IPS DF 6.9 (cell line): ENCODE measurements around the gene SMIM26.

Source experiments
- DNase-seq: peaks from one replicate; pipeline ENCODE4 v3.0.0-alpha.2; 2013; ENCODE audit warnings: low read depth, low spot score
- H3K27ac ChIP-seq: one replicate; pipeline ENCODE4 v1.5.1; 2013; ENCODE audit warnings: low read length, control low read depth
- H3K27me3 ChIP-seq: 2 replicates; pipeline ENCODE4 v1.6.1; 2013; ENCODE audit warnings: mild to moderate bottlenecking, low read length; ENCODE audit not compliant: control insufficient read depth, insufficient read depth
- H3K36me3 ChIP-seq: 2 replicates; pipeline ENCODE4 v1.6.1; 2013; ENCODE audit warnings: low read length; ENCODE audit not compliant: control insufficient read depth, insufficient read depth
- H3K4me1 ChIP-seq: 2 replicates; pipeline ENCODE4 v1.6.1; 2013; ENCODE audit warnings: low read length; ENCODE audit not compliant: control insufficient read depth, insufficient read depth
- H3K4me3 ChIP-seq: 2 replicates; pipeline ENCODE4 v1.5.1; 2013; ENCODE audit warnings: mild to moderate bottlenecking, low read length
- H3K9me3 ChIP-seq: 2 replicates; pipeline ENCODE4 v1.6.1; 2013; ENCODE audit warnings: low read length, inconsistent platforms; ENCODE audit not compliant: control insufficient read depth, insufficient read depth
- WGBS: extraction: QIAGEN DNeasy Blood & Tissue Kit; methylation state at CpG from one replicate; pipeline ENCODE4 v1.1.7; 2013; ENCODE audit warnings: mixed read lengths, missing lambda C conversion rate; ENCODE audit not compliant: insufficient read length, insufficient coverage; 5-methylcytosine and 5-hydroxymethylcytosine counted together

SMIM26 gene

GRCh38 chr20:18533978-18534644, 33.1 kb upstream of the SMIM26 start:
- no CpG with 5 or more reads among the region's 6 CpGs for WGBS
- peaks cover 19% of the 10 kb centered on the region for H3K36me3 ChIP-seq
- no peak for DNase-seq

GRCh38 chr20:18537651-18538050, 29.6 kb upstream of the SMIM26 start:
- H3K27me3 ChIP-seq, result no peaks in the 10 kb centered on the region
- no peaks in the 10 kb centered on the region for H3K4me1 ChIP-seq
- H3K9me3 ChIP-seq, result no peaks in the 10 kb centered on the region
- DNase-seq, result no peak
- WGBS, result no CpG with 5 or more reads among the region's 2 CpGs
- H3K36me3 ChIP-seq, result peaks cover 12% of the 10 kb centered on the region
- H3K27ac ChIP-seq, result no peak overlapping the region
- no peak overlapping the region for H3K4me3 ChIP-seq

More at GRCh38 chr20:18533978-18534644, 33.1 kb upstream of the SMIM26 start:
- Histone ChIP-seq H3K9me3 (no peaks in the 10 kb centered on the region), H3K27ac (no peak overlapping the region), H3K27me3 (no peaks in the 10 kb centered on the region), H3K4me3 (no peak overlapping the region), H3K4me1 (no peaks in the 10 kb centered on the region)

GRCh38 chr20:18541741-18542140, 25.5 kb upstream of the SMIM26 start:
- Histone ChIP-seq H3K4me3 (no peak overlapping the region), H3K36me3 (peaks cover 12% of the 10 kb centered on the region; the same call in 1 of the 2 replicates), H3K27ac (no peak overlapping the region), H3K9me3 (no peaks in the 10 kb centered on the region), H3K4me1 (no peaks in the 10 kb centered on the region), H3K27me3 (no peaks in the 10 kb centered on the region)
- no peak for DNase-seq
- no CpG with 5 or more reads among the region's 5 CpGs for WGBS

- H3K4me1 ChIP-seq, result no peaks in the 10 kb centered on the region
- no CpG with 5 or more reads among the region's 4 CpGs for WGBS
- H3K27ac ChIP-seq, result no peak overlapping the region
- peaks cover 14% of the 10 kb centered on the region; the same call in 1 of the 2 replicates for H3K36me3 ChIP-seq
- H3K4me3 ChIP-seq, result no peak overlapping the region
- H3K9me3 ChIP-seq, result no peaks in the 10 kb centered on the region
- no peaks in the 10 kb centered on the region for H3K27me3 ChIP-seq
- no peak for DNase-seq
Observed at GRCh38 chr20:18543216-18543615, 24.0 kb upstream of the SMIM26 start.

- H3K4me1 ChIP-seq, result no peaks in the 10 kb centered on the region
- H3K36me3 ChIP-seq, result peaks cover 14% of the 10 kb centered on the region; the same call in 1 of the 2 replicates
- no peaks in the 10 kb centered on the region for H3K27me3 ChIP-seq
- H3K27ac ChIP-seq, result no peak overlapping the region
- no peak for DNase-seq
- WGBS, result no CpG with 5 or more reads among the region's 7 CpGs
- no peaks in the 10 kb centered on the region for H3K9me3 ChIP-seq
- no peak overlapping the region for H3K4me3 ChIP-seq
Observed at GRCh38 chr20:18543932-18544331, 23.3 kb upstream of the SMIM26 start.

- Histone ChIP-seq H3K9me3 (no peaks in the 10 kb centered on the region), H3K4me1 (no peaks in the 10 kb centered on the region), H3K36me3 (peaks cover 14% of the 10 kb centered on the region; the same call in 1 of the 2 replicates), H3K27me3 (no peaks in the 10 kb centered on the region), H3K4me3 (no peak overlapping the region), H3K27ac (no peak overlapping the region)
- no CpG with 5 or more reads among the region's 1 CpG for WGBS
- DNase-seq, result no peak
Observed at GRCh38 chr20:18545566-18545965, 21.7 kb upstream of the SMIM26 start.

GRCh38 chr20:18548465-18548864, 18.8 kb upstream of the SMIM26 start:
- no CpG with 5 or more reads among the region's 3 CpGs for WGBS
- Histone ChIP-seq H3K4me3 (no peak overlapping the region), H3K36me3 (peaks cover 14% of the 10 kb centered on the region; the same call in 1 of the 2 replicates), H3K9me3 (no peaks in the 10 kb centered on the region), H3K27ac (no peak overlapping the region), H3K4me1 (no peaks in the 10 kb centered on the region), H3K27me3 (no peaks in the 10 kb centered on the region)
- DNase-seq, result no peak

GRCh38 chr20:18553746-18554145, 13.5 kb upstream of the SMIM26 start:
- H3K4me1 ChIP-seq, result no peaks in the 10 kb centered on the region
- no CpG with 5 or more reads among the region's 8 CpGs for WGBS

GRCh38 chr20:18567739-18568091, 483 bp downstream of the SMIM26 start:
- WGBS, result no CpG with 5 or more reads among the region's 6 CpGs
- Histone ChIP-seq H3K9me3 (no peaks in the 10 kb centered on the region), H3K4me3 (peak overlapping the region; percentile 70; the same call in 1 of the 2 replicates), H3K27me3 (no peaks in the 10 kb centered on the region), H3K27ac (no peak overlapping the region), H3K36me3 (no peaks in the 10 kb centered on the region), H3K4me1 (no peaks in the 10 kb centered on the region)
- DNase-seq, result no peak

More at GRCh38 chr20:18553746-18554145, 13.5 kb upstream of the SMIM26 start:
- Histone ChIP-seq H3K4me3 (no peak overlapping the region), H3K27me3 (no peaks in the 10 kb centered on the region), H3K9me3 (no peaks in the 10 kb centered on the region), H3K27ac (no peak overlapping the region), H3K36me3 (peaks cover 3% of the 10 kb centered on the region; the same call in 1 of the 2 replicates)
- DNase-seq, result no peak

GRCh38 chr20:18571009-18571408, 3.8 kb downstream of the SMIM26 start:
- no peak overlapping the region for H3K27ac ChIP-seq
- DNase-seq, result no peak
- H3K36me3 ChIP-seq, result no peaks in the 10 kb centered on the region
- H3K9me3 ChIP-seq, result no peaks in the 10 kb centered on the region
- no CpG with 5 or more reads among the region's 2 CpGs for WGBS
- no peaks in the 10 kb centered on the region for H3K27me3 ChIP-seq
- H3K4me3 ChIP-seq, result no peak overlapping the region
- no peaks in the 10 kb centered on the region for H3K4me1 ChIP-seq

GRCh38 chr20:18571578-18571977, 4.3 kb downstream of the SMIM26 start:
- WGBS, result no CpG with 5 or more reads among the region's 2 CpGs

More at GRCh38 chr20:18571578-18571977, 4.3 kb downstream of the SMIM26 start:
- Histone ChIP-seq H3K36me3 (no peaks in the 10 kb centered on the region), H3K4me3 (no peak overlapping the region), H3K27me3 (no peaks in the 10 kb centered on the region), H3K9me3 (no peaks in the 10 kb centered on the region), H3K4me1 (no peaks in the 10 kb centered on the region), H3K27ac (no peak overlapping the region)
- DNase-seq, result no peak
